ENCODE results near the gene GHRL.

GHRL gene, protein sequence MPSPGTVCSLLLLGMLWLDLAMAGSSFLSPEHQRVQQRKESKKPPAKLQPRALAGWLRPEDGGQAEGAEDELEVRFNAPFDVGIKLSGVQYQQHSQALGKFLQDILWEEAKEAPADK

DNA sequence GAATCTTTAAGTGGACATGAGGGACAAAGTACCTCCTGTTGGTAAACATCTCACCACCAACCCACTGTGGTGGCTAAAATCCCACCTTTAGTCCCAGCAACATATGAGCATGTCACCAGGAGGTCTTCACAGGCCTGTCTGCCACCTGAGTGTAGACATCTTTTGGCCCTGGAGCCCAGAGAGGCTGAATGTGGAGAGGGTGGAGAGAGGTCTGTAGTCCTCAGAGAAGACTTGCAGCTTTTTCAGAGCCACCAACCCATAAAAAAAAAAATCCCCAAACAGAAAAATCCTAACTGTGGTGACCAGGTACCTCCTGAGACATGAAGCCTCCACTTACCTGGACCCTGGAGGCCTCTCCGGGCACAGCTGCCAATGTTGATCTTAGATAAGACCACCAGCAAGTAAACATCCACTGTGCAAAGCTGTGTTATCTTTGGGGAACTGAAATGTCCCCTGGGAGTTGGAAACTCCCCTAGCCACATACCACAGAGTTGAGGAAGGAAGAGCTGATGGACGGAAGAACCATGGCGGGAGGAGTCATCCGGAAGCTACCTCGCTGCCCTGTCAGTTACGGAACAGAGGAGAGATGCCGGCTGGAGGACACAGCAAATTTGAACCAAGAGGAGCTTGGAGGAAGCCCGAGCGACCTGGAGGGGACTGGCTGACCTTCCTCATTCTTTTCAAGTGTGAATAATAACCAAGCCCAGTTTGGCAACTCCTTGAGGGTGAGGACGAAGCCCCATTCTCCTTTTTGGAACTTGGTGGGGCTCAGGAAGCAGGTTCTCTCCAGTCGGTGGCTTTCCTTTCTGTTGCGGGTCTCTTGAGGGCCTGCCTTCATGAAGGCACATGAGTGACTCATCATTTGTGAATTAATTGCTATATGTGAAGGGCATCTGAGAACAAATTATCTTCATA lies at the start of gene GHRL:
TSS of gene GHRL (minus strand) at position 443 of the 915 bp plus-strand sequence. CDS start 2,767 bp downstream, outside the sequence.
- no peak for DNase-seq (ENCODE audit: low read depth)

DNA sequence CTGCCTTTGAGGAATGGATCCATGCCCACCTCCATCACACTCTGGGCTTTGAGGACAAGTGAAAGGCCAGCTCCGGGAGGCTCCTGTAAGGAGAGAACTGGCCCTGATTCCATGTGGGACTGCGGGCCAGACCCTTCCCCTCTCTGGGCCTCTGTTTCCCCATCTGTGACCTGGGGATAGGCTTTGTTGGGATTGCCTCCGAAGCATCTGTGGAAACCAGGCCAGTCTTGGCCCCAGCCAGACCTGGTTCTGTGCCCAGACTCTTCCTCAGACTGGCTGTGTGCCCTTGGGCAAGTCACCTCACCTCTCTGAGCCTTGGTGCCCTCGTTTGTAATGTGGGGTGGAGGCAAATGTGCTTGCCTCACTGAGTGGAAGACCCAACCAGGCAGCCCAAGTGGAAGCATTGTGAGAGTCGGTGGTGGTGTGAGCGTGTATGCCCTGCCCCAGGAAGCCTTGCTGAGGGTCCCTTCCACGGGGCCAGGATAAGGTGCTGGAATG lies 49.2 kb upstream of the GHRL start:
- no peak for DNase-seq (ENCODE audit: low read depth)

DNA sequence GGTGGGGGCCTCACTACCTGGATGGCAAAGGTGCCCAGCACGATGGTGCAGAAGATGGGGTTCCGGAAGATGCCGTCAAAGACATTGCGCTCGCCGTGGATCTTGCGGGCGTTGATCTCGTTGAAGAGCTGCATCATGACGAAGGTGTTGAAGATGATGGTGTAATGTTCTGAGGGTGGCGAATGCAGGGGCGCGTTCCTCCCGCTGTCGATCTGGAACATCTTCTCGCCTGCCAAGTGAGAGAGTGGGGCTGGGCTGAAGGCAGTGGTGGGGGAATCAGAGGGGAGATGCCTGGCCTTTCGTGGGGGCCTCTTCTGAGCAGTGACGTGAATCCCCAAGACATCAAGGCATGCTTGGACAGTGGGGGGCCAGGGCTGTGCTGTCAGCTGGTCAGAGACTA lies 47.7 kb upstream of the GHRL start:
- no peak for DNase-seq (ENCODE audit: low read depth)

DNA sequence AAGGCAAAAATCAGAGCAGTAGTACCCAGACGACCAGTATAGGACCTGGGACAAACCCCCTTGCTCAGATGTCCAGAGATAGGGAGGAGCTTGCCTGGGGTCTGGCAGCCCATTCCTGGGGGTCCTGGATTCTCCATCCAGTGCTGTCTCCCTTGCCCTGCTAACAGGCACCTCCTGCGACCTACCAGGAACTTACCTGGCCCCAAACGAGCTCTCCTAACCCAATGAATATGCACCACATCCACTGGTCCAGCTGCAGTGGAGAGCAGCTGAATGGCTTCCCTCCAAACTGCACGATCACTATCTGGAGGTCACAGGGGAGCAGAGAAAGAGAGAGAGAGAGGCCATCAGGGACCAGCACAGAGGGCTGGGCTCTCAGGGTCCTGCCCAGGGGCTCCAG lies 47.3 kb upstream of the GHRL start:
- DNase-seq (ENCODE audit: low read depth): no peak

DNA sequence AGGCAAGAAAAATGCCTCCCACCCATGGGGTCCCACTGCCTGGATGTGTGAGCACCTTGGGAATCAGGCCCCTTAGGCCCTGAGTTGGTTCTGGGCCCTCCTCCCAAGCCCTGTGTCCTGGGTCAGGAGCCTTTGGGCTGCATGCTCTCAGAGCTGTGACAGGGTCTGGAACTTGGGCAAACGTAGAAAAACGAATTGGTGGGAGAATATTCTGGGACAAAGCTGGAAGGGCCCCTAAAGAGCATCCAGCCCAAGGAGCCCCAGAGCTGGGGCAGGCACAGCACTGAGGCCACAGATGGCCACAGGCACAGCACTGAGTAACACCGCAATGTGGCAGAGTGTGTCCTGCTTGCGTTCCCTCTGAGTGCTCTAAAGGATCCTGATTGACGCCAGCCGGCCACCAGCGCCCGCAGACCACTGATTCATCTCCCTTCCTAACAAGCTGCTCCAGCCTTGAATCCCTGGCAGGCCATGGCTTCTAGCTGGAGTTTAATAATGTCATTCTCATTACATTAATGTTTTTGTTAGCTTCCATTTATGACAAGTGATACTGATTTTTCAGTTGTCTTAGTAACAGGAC lies 46.7 kb upstream of the GHRL start:
- DNase-seq (ENCODE audit: low read depth): no peak

DNA sequence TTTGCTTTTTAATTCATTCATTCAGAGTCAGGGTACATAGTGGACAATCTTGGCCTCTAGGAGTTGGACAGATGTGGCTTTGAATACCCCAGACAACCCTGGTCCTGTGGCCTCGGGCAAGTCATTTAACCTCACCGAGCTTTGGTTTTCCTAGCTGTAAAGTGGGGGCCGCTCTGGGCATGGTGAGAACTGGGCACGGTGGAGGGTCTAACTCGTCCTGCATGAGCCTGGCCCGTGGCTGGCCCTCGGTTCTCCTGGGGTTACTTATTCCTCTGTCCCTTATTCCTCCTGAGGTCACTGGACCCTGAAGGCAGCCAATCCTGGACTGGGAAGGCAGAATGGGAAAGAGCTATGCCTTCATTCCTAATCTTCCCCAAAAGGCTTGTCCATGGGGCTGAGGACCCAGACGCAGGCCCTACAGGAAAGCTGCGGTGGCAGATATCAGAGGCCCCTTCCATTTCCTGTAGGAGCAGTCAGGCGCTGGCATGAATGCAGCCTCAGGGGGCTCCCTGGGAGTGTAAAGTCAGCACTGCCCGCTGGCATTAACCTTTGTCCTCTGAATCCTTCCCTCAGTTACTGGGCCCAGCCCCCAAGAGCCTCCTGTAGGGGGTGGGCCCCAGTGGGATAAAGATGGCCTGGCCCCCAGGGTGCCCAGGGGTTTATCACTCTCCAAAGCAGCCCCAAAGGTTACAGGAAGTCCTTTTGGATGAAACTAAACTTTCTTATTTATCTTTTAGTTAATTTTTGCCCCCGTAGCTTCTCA lies 46.0 kb upstream of the GHRL start:
- no peak for DNase-seq (ENCODE audit: low read depth)

DNA sequence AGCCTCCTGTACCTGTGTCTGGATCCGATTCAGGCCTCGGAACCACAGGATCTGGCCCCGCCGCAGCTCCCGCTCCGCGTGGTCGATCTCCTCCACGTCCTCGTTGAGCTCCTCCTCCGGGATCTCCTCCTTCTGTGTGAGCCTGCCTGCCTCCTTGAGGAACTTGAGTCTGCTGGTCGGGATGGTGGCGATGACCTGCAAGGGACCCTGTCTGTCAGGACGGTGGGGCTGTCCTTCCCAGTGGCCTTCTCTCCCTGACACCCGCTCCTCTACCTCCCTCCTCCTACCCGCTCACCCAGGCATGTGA lies 45.4 kb upstream of the GHRL start:
- no peak for DNase-seq (ENCODE audit: low read depth)

DNA sequence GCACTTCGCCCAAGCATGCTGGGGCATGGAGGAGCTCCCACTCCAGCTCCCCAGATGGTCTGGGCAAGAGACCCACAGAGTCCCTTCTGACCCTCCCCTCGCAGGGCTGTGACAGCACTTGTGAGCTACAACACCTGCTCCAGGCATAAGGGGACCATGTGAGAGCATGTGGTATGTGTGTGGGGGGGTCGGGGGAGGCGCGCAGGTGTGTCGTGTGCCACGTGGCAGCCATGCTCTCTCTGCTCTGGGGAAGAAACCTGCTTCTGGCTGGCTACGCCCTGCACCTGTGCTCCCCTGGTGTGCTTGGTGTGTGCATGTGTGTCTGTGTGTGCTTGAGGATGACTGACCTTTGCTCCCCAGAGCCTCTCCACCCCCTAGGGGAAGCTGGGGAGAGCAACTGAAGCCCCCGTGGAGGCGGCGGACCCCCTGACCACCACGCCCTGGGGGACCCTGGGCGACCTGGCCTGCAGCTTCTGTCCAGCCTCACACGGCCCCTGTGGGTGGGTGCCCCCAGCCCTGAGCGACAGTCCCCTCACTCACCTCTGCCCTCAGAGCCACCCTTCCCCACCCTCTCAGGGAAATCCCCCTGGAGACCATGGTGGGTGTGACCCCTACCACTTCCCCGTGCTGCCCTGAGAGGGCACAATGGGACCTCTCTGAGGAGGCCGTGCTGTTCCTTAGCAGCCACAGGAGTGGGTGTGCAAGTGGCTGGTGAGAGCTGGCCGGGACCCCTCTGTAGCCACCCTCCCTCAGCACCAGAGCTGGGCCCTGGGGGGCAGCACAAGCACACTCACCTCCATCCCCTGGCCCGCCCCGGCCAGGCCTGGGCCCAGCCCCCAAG lies 44.8 kb upstream of the GHRL start:
- no peak for DNase-seq (ENCODE audit: low read depth)

DNA sequence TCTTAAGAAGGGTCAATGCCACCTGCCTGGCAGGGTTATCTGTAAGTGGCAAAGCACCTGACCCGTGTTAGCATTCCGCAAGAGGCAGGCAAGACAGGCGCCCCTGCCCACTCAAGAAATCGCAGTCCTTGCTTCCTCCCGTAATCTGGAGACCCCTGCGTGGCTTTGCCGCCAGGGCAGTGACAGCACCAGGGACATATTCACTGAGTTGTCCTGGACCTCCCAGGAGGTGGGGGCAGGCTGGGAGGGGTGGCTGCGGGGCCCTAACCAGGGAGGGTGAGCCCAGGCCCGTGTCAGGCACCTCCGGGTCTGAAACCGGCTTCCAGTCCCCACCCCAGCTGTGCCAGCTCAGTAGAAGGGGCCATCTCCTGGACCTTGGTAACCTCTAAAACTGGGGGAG lies 44.0 kb upstream of the GHRL start:
- no peak for DNase-seq (ENCODE audit: low read depth)

DNA sequence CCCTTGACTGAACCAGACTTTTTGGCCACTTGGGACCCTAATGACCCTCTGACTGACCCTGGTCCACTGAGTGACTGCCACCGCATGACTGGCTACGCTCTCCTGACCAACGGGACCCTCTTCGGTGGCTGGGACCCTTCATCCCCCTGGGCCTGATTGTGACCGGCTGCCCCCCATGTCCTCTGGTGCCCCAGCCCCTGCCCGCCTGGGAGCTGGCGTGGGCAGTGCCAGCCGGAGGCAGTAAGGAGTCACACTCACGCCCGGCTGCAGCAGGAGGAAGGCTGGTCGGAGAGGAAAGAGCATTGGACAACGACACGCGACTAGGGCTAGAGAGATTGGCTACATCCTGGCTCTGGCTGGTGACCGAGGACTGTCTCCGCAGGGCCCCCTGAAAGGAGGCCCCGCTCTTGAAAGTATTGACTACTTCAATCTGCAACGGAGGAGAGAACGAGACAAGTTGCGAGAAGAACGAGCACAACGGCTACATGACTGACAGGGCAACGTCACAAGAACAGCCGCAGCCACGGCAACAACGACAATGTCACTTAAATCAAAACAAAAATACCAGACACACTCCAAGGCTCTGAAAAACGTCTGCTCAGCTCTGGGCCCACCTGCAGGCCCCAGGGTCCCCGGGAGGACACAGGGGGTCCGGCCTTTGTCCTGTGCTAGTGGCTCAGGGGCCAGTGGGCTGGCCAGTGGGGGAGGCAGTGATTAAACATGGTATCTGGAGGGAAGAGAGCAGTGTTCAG lies 43.3 kb upstream of the GHRL start:
- no peak for DNase-seq (ENCODE audit: low read depth)

DNA sequence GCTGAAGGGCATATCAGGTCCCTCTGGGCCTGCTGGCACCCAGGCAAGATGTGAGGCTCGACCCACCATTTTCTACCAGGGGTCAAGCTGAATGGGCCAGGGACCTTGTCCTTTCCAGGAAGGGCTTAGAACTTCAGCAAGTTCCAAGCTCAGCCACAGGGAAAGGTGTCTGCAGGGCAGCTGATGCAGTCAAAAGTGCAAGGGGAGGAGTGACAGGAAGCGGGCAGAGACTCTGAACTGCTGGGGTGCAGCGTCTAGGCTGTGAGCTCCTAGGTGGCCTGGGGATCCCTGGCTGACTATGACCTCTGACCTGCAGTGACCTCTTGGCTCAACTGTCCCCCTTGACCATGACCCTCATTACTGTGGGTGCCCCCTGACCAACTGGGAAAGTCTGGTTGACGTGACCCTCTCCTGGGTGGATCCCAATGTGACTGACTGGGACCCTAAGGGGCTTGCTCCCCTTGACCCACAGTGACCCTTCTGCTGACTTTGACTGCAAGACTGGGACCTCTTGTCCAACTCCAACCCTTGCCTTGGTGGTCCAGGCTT lies 42.5 kb upstream of the GHRL start:
- DNase-seq (ENCODE audit: low read depth): no peak

DNA sequence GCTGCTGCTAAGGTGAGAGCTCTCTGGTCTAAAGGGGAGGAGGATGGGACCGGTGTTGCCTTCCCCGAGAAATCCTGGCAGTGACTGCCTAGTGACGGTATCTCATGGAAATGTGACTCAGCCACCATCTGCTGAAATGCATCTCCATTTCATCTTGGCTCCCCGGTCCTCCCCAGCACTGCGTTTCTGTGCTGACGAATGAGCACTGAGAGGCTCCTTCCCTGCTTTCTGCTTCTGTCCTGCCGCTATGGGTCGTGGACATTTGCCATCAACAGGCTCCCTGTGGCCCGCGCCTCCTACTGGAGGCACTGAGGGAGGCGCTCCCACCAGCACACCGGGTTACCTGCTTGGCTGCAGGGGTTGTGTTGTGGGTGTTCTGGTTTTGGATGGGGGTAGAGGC lies 41.7 kb upstream of the GHRL start:
- DNase-seq (ENCODE audit: low read depth): no peak

DNA sequence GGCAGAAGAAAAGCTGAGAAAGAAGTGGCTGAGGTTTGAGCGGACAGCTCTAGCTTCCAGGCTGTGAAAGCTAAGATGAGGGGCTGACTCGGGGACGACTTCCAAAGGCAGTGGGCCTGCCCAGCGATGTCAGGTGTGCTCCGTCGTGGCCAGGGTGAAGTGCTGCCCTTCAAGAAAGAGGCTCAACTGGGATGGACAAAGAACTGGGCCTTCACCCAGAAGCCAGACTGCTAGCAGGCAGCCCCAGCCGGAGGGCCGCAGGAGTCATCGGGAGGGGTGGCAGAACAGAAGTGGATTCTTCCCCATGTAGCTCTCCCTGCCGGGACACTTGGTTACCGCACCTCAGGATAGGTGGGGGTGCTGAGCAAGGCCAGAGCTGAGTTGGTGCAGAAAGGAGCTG lies 41.3 kb upstream of the GHRL start:
- no peak for DNase-seq (ENCODE audit: low read depth)

DNA sequence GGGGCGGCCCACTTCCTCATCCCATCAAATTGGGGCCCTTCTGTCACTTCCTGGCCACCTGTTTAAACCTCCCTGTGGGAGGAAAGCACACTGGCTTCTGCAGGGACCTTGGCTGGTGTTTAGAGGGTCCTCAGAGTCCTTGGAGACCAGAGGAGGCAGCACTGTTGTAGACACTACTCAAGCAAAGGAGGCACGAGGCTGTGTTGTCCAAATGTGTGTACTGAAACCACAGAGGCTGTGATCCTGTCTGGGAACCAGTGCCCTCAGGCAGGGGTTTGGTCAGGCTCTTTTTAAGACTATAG lies 40.6 kb upstream of the GHRL start:
- no peak for DNase-seq (ENCODE audit: low read depth)

DNA sequence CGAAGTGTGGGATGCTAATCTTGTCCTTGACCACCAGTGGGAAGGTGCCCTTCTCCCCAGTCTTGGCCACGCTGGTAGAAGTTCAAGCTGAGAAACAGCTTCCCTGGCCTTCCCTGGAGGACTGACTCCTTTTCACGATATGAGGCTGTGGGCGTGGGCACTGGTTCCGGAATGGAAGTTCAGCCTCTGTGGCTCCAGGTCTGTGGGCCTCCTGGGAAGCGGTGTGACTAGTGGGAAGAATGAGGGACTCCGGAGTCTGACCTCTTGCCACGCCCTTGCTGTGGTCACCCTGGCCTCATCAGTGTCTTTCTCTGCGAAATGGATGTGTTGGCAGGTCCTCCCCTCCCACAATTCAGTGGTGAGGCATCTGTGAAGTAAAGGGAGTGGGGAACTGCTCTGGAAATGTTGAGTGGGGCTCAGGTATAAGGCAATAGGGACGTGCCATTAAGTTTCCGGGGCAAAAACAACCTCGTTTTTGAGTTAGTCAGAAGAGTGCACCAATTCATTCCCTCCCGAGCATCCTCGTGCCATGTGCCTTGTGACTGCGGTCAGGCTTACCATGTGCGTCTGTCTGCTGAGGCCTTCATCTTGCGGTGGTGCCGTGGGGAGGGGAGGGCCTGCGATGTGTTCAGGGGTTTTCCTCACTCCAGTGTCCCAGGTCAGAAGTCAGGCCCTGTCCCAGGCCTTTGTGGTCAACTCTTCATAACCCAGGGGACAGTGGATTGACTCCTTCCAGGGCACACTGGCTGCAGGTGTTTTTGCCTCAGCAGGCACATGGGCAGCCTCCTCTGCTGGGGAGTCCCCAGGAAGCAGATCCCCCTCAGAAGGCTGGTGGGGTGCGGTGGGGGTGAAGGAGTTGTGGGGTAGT lies 40.0 kb upstream of the GHRL start:
- DNase-seq (ENCODE audit: low read depth): no peak

DNA sequence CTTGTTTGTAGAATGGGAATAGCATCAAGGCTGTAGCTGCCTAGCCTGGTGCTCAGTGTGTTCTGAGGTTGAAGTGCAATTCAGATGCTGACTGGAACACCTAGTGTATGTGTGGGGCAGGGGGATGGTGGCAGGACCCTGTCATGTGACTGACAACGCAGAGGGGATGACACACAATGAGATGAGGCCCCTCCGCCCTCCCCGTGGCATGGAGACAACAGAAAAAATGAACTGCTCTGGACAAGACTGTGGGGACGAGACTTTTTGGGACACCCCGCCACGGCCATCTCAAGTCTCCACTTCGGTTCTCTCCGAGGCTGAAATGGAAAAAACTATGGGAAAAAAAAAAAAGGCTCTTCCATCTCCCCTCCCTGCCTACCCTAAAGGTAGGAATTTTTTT lies 38.6 kb upstream of the GHRL start:
- no peak for DNase-seq (ENCODE audit: low read depth)

DNA sequence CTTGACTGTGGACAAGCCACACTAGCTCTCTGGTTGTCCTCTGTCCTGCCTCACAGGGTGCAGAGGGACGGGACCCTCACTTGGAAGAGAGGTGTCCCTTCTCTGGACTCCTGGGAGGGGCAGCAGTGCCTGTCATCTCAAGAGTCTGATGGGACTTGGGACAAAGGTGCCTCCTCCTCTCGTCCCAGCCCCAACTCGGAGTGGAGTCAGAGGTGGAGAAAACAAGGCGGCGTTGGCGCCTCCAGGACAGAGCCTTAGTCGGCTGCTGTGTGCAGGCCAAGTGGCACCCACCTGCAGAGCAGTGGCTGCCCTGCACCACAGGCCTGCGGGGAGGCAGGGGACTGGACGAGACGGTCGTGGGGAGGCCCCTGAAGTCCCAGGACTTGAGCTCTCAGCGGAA lies 37.6 kb upstream of the GHRL start:
- no peak for DNase-seq (ENCODE audit: low read depth)

DNA sequence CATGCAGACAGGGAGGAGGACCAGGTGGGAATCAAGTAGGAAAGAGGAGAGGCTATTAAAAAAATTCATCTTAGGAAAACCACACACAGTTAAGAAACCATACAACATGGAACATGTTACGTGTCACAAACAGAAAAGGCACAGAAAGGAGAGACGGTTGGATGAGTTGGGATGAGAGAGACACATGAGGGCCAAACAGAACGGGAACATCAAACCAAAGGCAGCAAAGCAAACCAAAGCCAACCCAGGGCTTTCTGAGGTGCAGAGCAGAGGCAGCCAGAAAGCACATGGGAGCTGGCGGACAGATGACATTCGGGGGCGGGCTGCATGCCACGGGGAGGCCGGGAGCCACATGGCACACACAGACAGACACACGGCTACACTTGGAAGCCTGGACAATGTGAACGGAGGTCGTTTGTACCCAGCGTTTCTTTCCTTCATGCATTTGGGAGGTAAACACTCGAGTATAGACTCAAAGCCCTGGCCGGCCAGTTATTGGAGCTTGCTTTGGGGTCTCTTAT lies 36.8 kb upstream of the GHRL start:
- DNase-seq (ENCODE audit: low read depth): no peak

DNA sequence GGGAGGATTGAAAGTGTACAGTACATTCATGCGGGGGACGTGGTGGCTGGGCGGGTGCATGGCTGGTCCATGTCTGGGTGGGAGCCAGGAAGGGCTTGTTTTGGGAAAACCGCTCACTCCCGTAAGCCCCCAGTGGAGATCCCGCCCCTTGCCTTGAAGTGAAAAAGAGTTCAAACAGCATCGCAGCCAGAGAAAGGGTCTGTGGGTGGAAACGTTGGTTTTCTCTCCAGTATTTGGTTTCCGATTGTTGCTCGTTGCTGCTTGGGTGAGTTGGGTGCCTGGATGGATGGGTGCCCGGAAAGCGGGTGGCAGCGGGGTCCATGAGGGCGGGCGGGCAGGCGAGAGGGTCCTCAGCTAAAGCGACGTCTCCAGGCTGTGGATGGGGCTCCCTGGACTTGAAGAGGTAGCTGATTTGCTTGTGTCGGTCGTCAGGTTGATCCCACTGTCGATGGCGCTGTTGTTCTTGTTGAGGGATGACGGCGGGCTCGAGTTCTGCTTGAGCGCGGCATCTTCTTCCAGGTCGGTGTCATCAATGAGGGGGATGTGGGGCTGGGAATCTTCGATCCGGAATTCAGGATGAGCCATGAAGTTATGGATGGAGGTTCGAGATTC lies 35.8 kb upstream of the GHRL start:
- DNase-seq (ENCODE audit: low read depth): no peak
